Vagina (tissue), 2 donors: Measurements from ENCODE around the gene GPN2.

Experiments
- CTCF ChIP-seq, 3 experiments: fragments of 450-650 bp in 2 of 3; fragments of 200-600 bp in 1 of 3; sonication (generic) in 1 of 3; IDR thresholded peaks; one replicate each; pipeline ENCODE4 v1.5.1; 2017 to 2019; ENCODE audit warnings: antibody characterized with exemption in 3 of 3, mild to moderate bottlenecking in 2 of 3, moderate library complexity in 2 of 3
- POLR2A ChIP-seq, 2 donors: fragments of 450-650 bp; IDR thresholded peaks; one replicate each; pipeline ENCODE4 v1.6.1; 2017; ENCODE audit warnings: antibody characterized with exemption in 2 of 2, mild to moderate bottlenecking in 2 of 2, moderate library complexity in 2 of 2
- POLR2AphosphoS5 ChIP-seq, 2 donors: sonication (generic); formaldehyde crosslinking; IDR thresholded peaks; one replicate each; pipeline ENCODE4 v1.9.0; 2017; ENCODE audit warnings: antibody characterized with exemption in 2 of 2, mild to moderate bottlenecking in 2 of 2, low read depth in 1 of 2; ENCODE audit not compliant: insufficient read depth in 1 of 2

GRCh38 chr1:26912147-26912490 is 22.0 kb upstream of the GPN2 start:
- TF ChIP-seq CTCF (IDR thresholded peaks at IDR 0.05): no peak
- no peak for TF ChIP-seq POLR2A (IDR thresholded peaks at IDR 0.05)
- TF ChIP-seq POLR2AphosphoS5 (IDR thresholded peaks at IDR 0.05; ENCODE audit: insufficient read depth in 1 of 2, low read depth in 1 of 2): no peak
